Gastroesophageal sphincter (tissue), 4 donors: ENCODE data around the gene TCN1. TPM values are rescaled to one million over a fixed set of nuclear protein-coding genes. Genes with fewer than 3 reads are reported as not detected.

Experiments
- ATAC-seq: fragments of 150-250 bp; one replicate; pipeline ENCODE4 v1.9.1; 2016; ENCODE audit warnings: mild to moderate bottlenecking, moderate library complexity
- H3K27ac ChIP-seq, 4 donors: fragments of 200-600 bp; sonication (generic) in 3 of 4; 1 replicate in 3 of 4; 2 replicates in 1 of 4; pipeline ENCODE4 v1.5.1; 2016 to 2019
- H3K27me3 ChIP-seq: fragments of 200-600 bp; sonication (generic); one replicate; pipeline ENCODE4 v1.5.1; 2019
- H3K36me3 ChIP-seq, 2 donors: fragments of 200-600 bp; sonication (generic); one replicate each; pipeline ENCODE4 v1.5.1; 2019; ENCODE audit warnings: control low read depth in 1 of 2
- H3K4me1 ChIP-seq, 3 donors: fragments of 200-600 bp; sonication (generic); 1 replicate in 2 of 3; 2 replicates in 1 of 3; pipeline ENCODE4 v1.5.1; 2016 to 2019; ENCODE audit warnings: control low read depth in 2 of 3
- H3K4me3 ChIP-seq, 2 donors: fragments of 200-600 bp; sonication (generic); one replicate each; pipeline ENCODE4 v1.5.1; 2019; ENCODE audit warnings: mild to moderate bottlenecking in 1 of 2, moderate library complexity in 1 of 2
- H3K9me3 ChIP-seq, 3 donors: fragments of 200-600 bp; sonication (generic); one replicate each; pipeline ENCODE4 v1.5.1; 2017 to 2019; ENCODE audit warnings: control low read depth in 2 of 3
- CTCF ChIP-seq, 4 experiments: fragments of 200-600 bp in 2 of 4; fragments of 450-650 bp in 2 of 4; sonication (generic) in 1 of 4; IDR thresholded peaks; one replicate each; pipeline ENCODE4 v1.5.1; 2017 to 2019; ENCODE audit warnings: antibody characterized with exemption in 4 of 4, mild to moderate bottlenecking in 2 of 4, moderate library complexity in 2 of 4
- EP300 ChIP-seq: sonication (generic); formaldehyde crosslinking; IDR thresholded peaks from one replicate; pipeline ENCODE4 v1.6.1; 2017; ENCODE audit warnings: antibody characterized with exemption, mild to moderate bottlenecking
- POLR2A ChIP-seq, 2 donors: fragments of 450-650 bp; IDR thresholded peaks; one replicate each; pipeline ENCODE4 v1.6.1; 2017; ENCODE audit warnings: antibody characterized with exemption in 2 of 2, mild to moderate bottlenecking in 2 of 2, moderate library complexity in 1 of 2
- POLR2AphosphoS5 ChIP-seq: sonication (generic); formaldehyde crosslinking; IDR thresholded peaks from one replicate; pipeline ENCODE4 v1.6.1; 2017; ENCODE audit warnings: antibody characterized with exemption
- WGBS, 2 donors: methylation state at CpG; one replicate each; pipeline ENCODE4 v1.1.5; 2018; ENCODE audit warnings: low coverage in 1 of 2; 5-methylcytosine and 5-hydroxymethylcytosine counted together
- total RNA-seq, 4 donors: library from RNA; depleted of rRNA; stranded (reverse); fragments of >200 nt; gene quantifications; one replicate each; pipeline ENCODE4 v1.1.0, GENCODE V29; 2016

The TCN1 gene
- total RNA-seq, 4 donors from 2014 or later, result 23.8 TPM; not detected in 3

- no peaks in the 10 kb centered on the region for H3K9me3 ChIP-seq
- H3K36me3 ChIP-seq, result no peaks in the 10 kb centered on the region
- H3K27me3 ChIP-seq, result no peaks in the 10 kb centered on the region
- no peak for ATAC-seq
- no peaks in the 10 kb centered on the region for H3K4me1 ChIP-seq
- TF ChIP-seq POLR2AphosphoS5 (no peak), POLR2A (IDR thresholded peaks at IDR 0.05) (no peak), CTCF (IDR thresholded peaks at IDR 0.05) (no peak)
- no peak overlapping the region for H3K4me3 ChIP-seq
- no peak overlapping the region for H3K27ac ChIP-seq
- WGBS, 2 donors, result 70 to 78% methylated on average over 3 of the region's 3 CpGs
These were observed 18.7 kb downstream of the TCN1 start for GRCh38 chr11:59847626-59848025.

GRCh38 chr11:59846556-59846955, 19.7 kb downstream of the TCN1 start:
- no peaks in the 10 kb centered on the region for H3K27me3 ChIP-seq
- no peaks in the 10 kb centered on the region for H3K36me3 ChIP-seq
- 44 to 50% methylated on average over 1 to 5 of the region's 5 CpGs for WGBS, 2 donors
- no peak for ATAC-seq
- TF ChIP-seq POLR2AphosphoS5 (no peak), CTCF (IDR thresholded peaks at IDR 0.05) (no peak), EP300 (no peak), POLR2A (IDR thresholded peaks at IDR 0.05) (no peak)
- H3K4me3 ChIP-seq, result no peak overlapping the region
- H3K27ac ChIP-seq, result no peak overlapping the region
- no peaks in the 10 kb centered on the region for H3K4me1 ChIP-seq
- no peaks in the 10 kb centered on the region for H3K9me3 ChIP-seq

DNA sequence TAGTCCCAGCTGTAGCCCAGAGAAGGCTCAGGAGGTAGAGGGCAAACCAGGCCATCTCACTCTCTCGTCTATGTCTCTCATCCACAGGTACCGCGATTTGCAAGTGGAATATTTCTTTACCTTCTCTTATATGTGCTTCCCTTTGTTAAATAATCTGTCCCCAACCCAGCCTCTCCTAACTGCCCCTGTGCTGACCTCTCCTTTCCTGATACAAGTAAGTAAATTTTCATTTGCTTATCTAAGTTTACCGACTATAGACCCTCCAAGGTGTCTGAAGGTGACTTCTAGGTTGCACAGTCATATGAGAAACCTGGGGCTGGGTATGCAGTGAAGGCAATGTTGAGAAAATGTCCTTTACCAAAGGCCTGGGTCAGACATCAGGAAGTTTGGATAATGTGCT, 20.9 kb downstream of the TCN1 start, which contains the start of gene CBLIF:
Gene CBLIF (minus strand): TSS at position 101 of the 400 bp plus-strand sequence. CDS start 46 bp downstream, at position 55.
- H3K9me3 ChIP-seq, result no peaks in the 10 kb centered on the region
- no peaks in the 10 kb centered on the region for H3K36me3 ChIP-seq
- H3K27ac ChIP-seq, result no peak within 1 kb of the TSS
- no peak for TF ChIP-seq EP300
- TF ChIP-seq POLR2AphosphoS5, result no peak
- TF ChIP-seq CTCF (IDR thresholded peaks at IDR 0.05), result no peak
- no peak for TF ChIP-seq POLR2A (IDR thresholded peaks at IDR 0.05)
- no peak within 1 kb of the TSS for H3K4me3 ChIP-seq
- ATAC-seq, result no peak
- 55 to 80% methylated on average over 1 to 4 of the region's 4 CpGs for WGBS, 2 donors
- H3K27me3 ChIP-seq, result no peaks in the 10 kb centered on the region
- H3K4me1 ChIP-seq, result no peaks in the 10 kb centered on the region

- no peak overlapping the region for H3K27ac ChIP-seq
- H3K4me3 ChIP-seq, result no peak overlapping the region
- no peaks in the 10 kb centered on the region for H3K9me3 ChIP-seq
- no peaks in the 10 kb centered on the region for H3K36me3 ChIP-seq
- TF ChIP-seq POLR2A (IDR thresholded peaks at IDR 0.05), result no peak
- H3K4me1 ChIP-seq, result no peaks in the 10 kb centered on the region
- ATAC-seq, result no peak
- 69 to 70% methylated on average over 4 to 10 of the region's 12 CpGs for WGBS, 2 donors
- H3K27me3 ChIP-seq, result no peaks in the 10 kb centered on the region
These were observed 24.0 kb downstream of the TCN1 start for GRCh38 chr11:59842316-59842715.

DNA sequence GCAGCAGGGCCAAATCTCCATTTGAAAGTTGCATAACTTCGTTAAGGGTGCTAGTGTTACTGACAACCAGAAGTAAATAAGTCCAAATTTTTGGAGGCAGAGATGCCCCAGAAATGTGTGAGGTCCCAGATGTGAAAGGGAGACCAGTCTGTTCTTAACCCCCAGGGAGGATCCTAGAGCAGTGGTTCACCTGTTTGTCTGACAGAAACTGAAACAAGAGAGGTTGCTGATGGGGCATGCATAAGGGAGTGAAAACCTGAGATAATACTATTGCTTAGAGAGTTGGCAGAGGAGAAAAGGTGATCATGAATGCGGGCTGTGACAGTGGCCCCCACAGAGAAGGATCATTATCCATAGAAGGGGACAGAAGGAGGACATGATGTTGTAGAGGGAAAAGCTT, 24.8 kb downstream of the TCN1 start:
- no peak for ATAC-seq
- Histone ChIP-seq H3K27me3 (no peaks in the 10 kb centered on the region), H3K9me3 (no peaks in the 10 kb centered on the region), H3K4me1 (no peaks in the 10 kb centered on the region), H3K27ac (no peak overlapping the region), H3K36me3 (no peaks in the 10 kb centered on the region), H3K4me3 (no peak overlapping the region)
- WGBS, 2 donors, result 85 to 89% methylated on average over 1 to 2 of the region's 2 CpGs
- TF ChIP-seq POLR2A (IDR thresholded peaks at IDR 0.05), result no peak
- TF ChIP-seq EP300, result no peak
- no peak for TF ChIP-seq POLR2AphosphoS5
- no peak for TF ChIP-seq CTCF (IDR thresholded peaks at IDR 0.05)
